HEK293 (cell line): ENCODE data around the gene TMEM125.

ENCODE experiments used
- TRIM28 ChIP-seq: IDR thresholded peaks from 2 replicates; pipeline ENCODE4 v1.6.1; 2011; ENCODE audit warnings: low read length, control low read depth, borderline replicate concordance
- ZNF239 ChIP-seq: fragments of 450-650 bp; formaldehyde crosslinking; IDR thresholded peaks from 2 replicates; pipeline ENCODE4 v1.5.1; 2016; ENCODE audit warnings: missing biosample characterization, missing genetic modification characterization
- ZNF555 ChIP-seq: fragments of 450-650 bp; formaldehyde crosslinking; conservative IDR thresholded peaks from 2 replicates; pipeline ENCODE4 v1.5.1; 2017; ENCODE audit warnings: missing biosample characterization, mild to moderate bottlenecking, missing genetic modification characterization, inconsistent platforms
- ZNF623 ChIP-seq: fragments of 450-650 bp; formaldehyde crosslinking; IDR thresholded peaks from 2 replicates; pipeline ENCODE4 v1.5.1; 2016; ENCODE audit warnings: missing biosample characterization, missing genetic modification characterization

GRCh38 chr1:43253173-43253572 is 16.6 kb upstream of the TMEM125 start:
- no peak for TF ChIP-seq ZNF555 (tag by site-specific recombination)
- TF ChIP-seq ZNF239, result no peak
- TF ChIP-seq TRIM28, result no peak
- no peak for TF ChIP-seq ZNF623 (tag by site-specific recombination)
